ACC112 (cell line): Measurements from ENCODE around the gene CCL19.

Experiments used
- H2AFZ ChIP-seq: fragments of 200-600 bp; sonication (generic); one replicate; pipeline ENCODE4 v1.6.0; 2017; ENCODE audit warnings: antibody characterized with exemption, low read length; ENCODE audit not compliant: unreplicated experiment
- H3K27ac ChIP-seq: fragments of 200-600 bp; sonication (generic); 2 replicates; pipeline ENCODE4 v1.5.1; 2014; ENCODE audit warnings: low read depth, mild to moderate bottlenecking, antibody characterized with exemption, low read length, moderate library complexity
- H3K27me3 ChIP-seq: fragments of 200-600 bp; sonication (generic); 2 replicates; pipeline ENCODE4 v1.6.1; 2014; ENCODE audit warnings: mild to moderate bottlenecking, antibody characterized with exemption, low read length, moderate library complexity, mixed read lengths; ENCODE audit not compliant: insufficient read depth
- H3K36me3 ChIP-seq: fragments of 200-600 bp; sonication (generic); 2 replicates; pipeline ENCODE4 v1.6.1; 2016; ENCODE audit warnings: mild to moderate bottlenecking, antibody characterized with exemption, low read length, moderate library complexity, mixed read lengths; ENCODE audit not compliant: insufficient read depth
- H3K4me1 ChIP-seq: fragments of 200-600 bp; sonication (generic); one replicate; pipeline ENCODE4 v1.6.1; 2016; ENCODE audit warnings: low read length, mixed read lengths; ENCODE audit not compliant: insufficient read depth, unreplicated experiment, control insufficient read depth
- H3K4me3 ChIP-seq: fragments of 200-600 bp; sonication (generic); 2 replicates; pipeline ENCODE4 v1.5.1; 2014; ENCODE audit warnings: mild to moderate bottlenecking, low read depth, low read length
- H3K79me2 ChIP-seq: fragments of 200-600 bp; sonication (generic); one replicate; pipeline ENCODE4 v1.6.0; 2016; ENCODE audit warnings: low read length; ENCODE audit not compliant: control insufficient read depth, unreplicated experiment, insufficient read depth

CCL19 gene

GRCh38 chr9:34651321-34651720, 39.8 kb downstream of the CCL19 start:
- Histone ChIP-seq H3K36me3 (no peaks in the 10 kb centered on the region), H3K27me3 (no peaks in the 10 kb centered on the region), H3K4me3 (peak overlapping the region; percentile 76), H3K79me2 (peaks cover 12% of the 10 kb centered on the region), H2AFZ (peak overlapping the region; percentile 93), H3K4me1 (peaks cover 47% of the 10 kb centered on the region), H3K27ac (peak overlapping the region; percentile 62)

GRCh38 chr9:34650816-34651215, 40.3 kb downstream of the CCL19 start:
- Histone ChIP-seq H3K79me2 (peaks cover 12% of the 10 kb centered on the region), H2AFZ (no peak overlapping the region), H3K36me3 (no peaks in the 10 kb centered on the region), H3K4me3 (no peak overlapping the region), H3K4me1 (peaks cover 51% of the 10 kb centered on the region), H3K27ac (peak overlapping the region; percentile 62), H3K27me3 (no peaks in the 10 kb centered on the region)

GRCh38 chr9:34648673-34649072, 42.4 kb downstream of the CCL19 start:
- Histone ChIP-seq H3K36me3 (no peaks in the 10 kb centered on the region), H2AFZ (no peak overlapping the region), H3K27me3 (no peaks in the 10 kb centered on the region), H3K4me3 (no peak overlapping the region), H3K27ac (no peak overlapping the region), H3K4me1 (peaks cover 46% of the 10 kb centered on the region), H3K79me2 (peaks cover 12% of the 10 kb centered on the region)

GRCh38 chr9:34647651-34648050, 43.4 kb downstream of the CCL19 start:
- Histone ChIP-seq H3K36me3 (no peaks in the 10 kb centered on the region), H3K27ac (no peak overlapping the region), H3K79me2 (peaks cover 12% of the 10 kb centered on the region), H3K27me3 (no peaks in the 10 kb centered on the region), H2AFZ (no peak overlapping the region), H3K4me3 (peak overlapping the region; percentile 89), H3K4me1 (peaks cover 36% of the 10 kb centered on the region)

- Histone ChIP-seq H3K79me2 (peaks cover 12% of the 10 kb centered on the region), H3K27me3 (no peaks in the 10 kb centered on the region), H3K36me3 (no peaks in the 10 kb centered on the region), H3K4me3 (peak overlapping the region; percentile 89), H2AFZ (peak overlapping the region; percentile 79), H3K4me1 (peaks cover 30% of the 10 kb centered on the region), H3K27ac (peak overlapping the region; percentile 40; the same call in 1 of the 2 replicates)
Measured at GRCh38 chr9:34647084-34647403, 44.0 kb downstream of the CCL19 start.

- Histone ChIP-seq H3K79me2 (peaks cover 12% of the 10 kb centered on the region), H3K27ac (peak within 1 kb of the TSS; percentile 40; the same call in 1 of the 2 replicates), H3K4me1 (peaks cover 27% of the 10 kb centered on the region), H2AFZ (peak within 1 kb of the TSS; percentile 79), H3K27me3 (no peaks in the 10 kb centered on the region), H3K36me3 (no peaks in the 10 kb centered on the region), H3K4me3 (peak within 1 kb of the TSS; percentile 89)
Measured at GRCh38 chr9:34646211-34647083, 44.6 kb downstream of the CCL19 start, which contains the start of gene GALT. Gene GALT, plus strand, starts transcription at chr9:34646675. Its CDS starts 30 bp downstream, at chr9:34646705.

GRCh38 chr9:34644766-34645314, 46.2 kb downstream of the CCL19 start:
- peaks cover 19% of the 10 kb centered on the region for H3K4me1 ChIP-seq
- no peak overlapping the region for H3K27ac ChIP-seq
- no peak overlapping the region for H3K4me3 ChIP-seq
- no peaks in the 10 kb centered on the region for H3K27me3 ChIP-seq
- H3K79me2 ChIP-seq, result peaks cover 12% of the 10 kb centered on the region
- H3K36me3 ChIP-seq, result no peaks in the 10 kb centered on the region
- H2AFZ ChIP-seq, result no peak overlapping the region

GRCh38 chr9:34642679-34643078, 48.4 kb downstream of the CCL19 start:
- Histone ChIP-seq H3K4me1 (peaks cover 19% of the 10 kb centered on the region), H3K27me3 (no peaks in the 10 kb centered on the region), H3K79me2 (peaks cover 6% of the 10 kb centered on the region), H3K36me3 (no peaks in the 10 kb centered on the region), H2AFZ (no peak overlapping the region), H3K4me3 (no peak overlapping the region), H3K27ac (no peak overlapping the region)
